Neural progenitor cell (in vitro differentiated cells): ENCODE results near the gene STX2.

Experiments
- CTCF ChIP-seq: fragments of 200-600 bp; sonication (generic); IDR thresholded peaks from 2 replicates; pipeline ENCODE4 v1.5.1; 2017; ENCODE audit warnings: antibody characterized with exemption, mild to moderate bottlenecking
- EZH2phosphoT487 ChIP-seq: fragments of 200-600 bp; sonication (generic); IDR thresholded peaks from 2 replicates; pipeline ENCODE4 v1.6.1; 2017; ENCODE audit warnings: antibody characterized with exemption

- TF ChIP-seq CTCF (peak; percentile 7), EZH2phosphoT487 (no peak)
Measured at GRCh38 chr12:130876758-130877157, 37.7 kb upstream of the STX2 start.
